DMS114 treated with DMSO at 0.1 percent for 48 hours (cell line): ENCODE measurements around the gene RNF7.
A peak's percentile ranks its signal among the peaks of the same experiment; 100 is the strongest.
"Not testable (repeated sequence)": the region's sequence is repeated elsewhere in the genome, so short reads cannot be mapped to it uniquely, and the experiment has no call there.

Experiments
- DNase-seq: peaks from one replicate; lab custom pipeline; 2025; ENCODE audit not compliant: unreplicated experiment; lab: John Stamatoyannopoulos, UW

Gene RNF7

DNA sequence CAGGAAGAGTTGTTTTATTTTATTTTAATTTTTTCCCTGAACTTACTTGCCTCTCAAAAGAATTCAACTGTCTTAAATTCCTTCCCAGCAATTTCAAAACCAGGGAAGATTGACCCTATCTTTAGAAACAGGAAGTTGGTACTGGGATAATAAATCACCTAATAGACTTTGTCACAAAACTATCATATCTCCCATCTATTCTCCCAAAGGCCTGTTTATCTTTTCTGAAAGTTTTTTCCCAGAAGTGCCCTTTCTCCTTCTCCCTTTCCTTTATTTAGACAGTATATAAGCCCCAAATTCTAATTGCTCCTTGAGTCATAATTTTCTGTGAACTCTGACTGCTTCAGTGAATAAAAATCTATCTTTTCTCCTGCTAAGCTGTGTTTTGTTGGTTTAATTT lies 2.9 kb upstream of the RNF7 start:
- no peak for DNase-seq

GRCh38 chr3:141735770-141736465 lies 2.2 kb upstream of the RNF7 start:
- DNase-seq = no peak

GRCh38 chr3:141737093-141737492 lies 1.0 kb upstream of the RNF7 start:
- DNase-seq = no peak

- DNase-seq = no peak
Measured at GRCh38 chr3:141737678-141738021, 448 bp upstream of the RNF7 start.

DNA sequence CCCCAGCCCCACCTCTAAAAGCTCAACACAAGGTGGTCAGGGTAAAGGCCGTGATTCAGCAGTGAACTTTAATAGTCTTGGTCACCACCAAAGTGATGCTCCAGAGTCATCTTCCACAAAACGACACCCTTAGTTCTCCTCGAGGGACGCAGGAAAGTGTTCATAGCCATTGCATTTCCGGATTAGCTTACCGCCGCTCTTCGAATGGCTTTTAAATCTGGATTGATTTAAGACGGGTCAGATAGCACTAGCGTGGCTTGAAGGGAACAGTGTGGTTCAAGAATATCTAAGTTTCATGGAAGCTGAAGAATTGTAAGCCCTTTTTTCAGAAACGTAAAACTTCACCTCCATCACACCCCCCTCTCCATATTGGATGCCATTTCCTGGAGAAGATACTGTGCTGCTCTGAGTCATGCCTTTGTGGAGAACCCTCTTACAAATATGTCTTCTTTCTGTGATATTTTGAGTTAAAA lies 829 bp downstream of the RNF7 start:
- DNase-seq = peak; percentile 31

- DNase-seq = no peak
Measured at GRCh38 chr3:141739731-141740130, 1.6 kb downstream of the RNF7 start.

- DNase-seq = no peak
Measured at GRCh38 chr3:141740349-141740748, 2.3 kb downstream of the RNF7 start.

DNA sequence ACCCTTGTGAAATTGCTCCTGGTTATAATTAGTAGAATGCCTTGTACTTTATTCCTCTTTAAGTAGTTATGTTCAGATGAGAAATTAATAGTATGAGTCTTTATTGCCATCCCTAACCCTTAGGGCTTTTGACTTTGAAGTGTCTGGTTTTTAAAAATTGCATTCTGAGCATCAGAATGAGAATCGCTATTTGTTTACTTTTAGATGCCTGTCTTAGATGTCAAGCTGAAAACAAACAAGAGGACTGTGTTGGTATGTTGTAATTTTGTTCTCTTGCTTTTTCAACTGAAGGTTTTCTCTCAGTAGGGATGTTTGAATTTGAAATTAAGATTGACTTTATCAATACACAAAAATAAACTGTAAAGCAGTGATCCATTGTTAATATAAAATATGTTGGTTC lies 5.2 kb downstream of the RNF7 start:
- no peak for DNase-seq

- DNase-seq = no peak
Measured at GRCh38 chr3:141746962-141747361, 8.9 kb downstream of the RNF7 start.

- no peak for DNase-seq
Measured at GRCh38 chr3:141753399-141753798, 15.3 kb downstream of the RNF7 start.

- DNase-seq = no peak
Measured at GRCh38 chr3:141754032-141754431, 15.9 kb downstream of the RNF7 start.

- not testable (repeated sequence) for DNase-seq
Measured at GRCh38 chr3:141762552-141762951, 24.5 kb downstream of the RNF7 start.

DNA sequence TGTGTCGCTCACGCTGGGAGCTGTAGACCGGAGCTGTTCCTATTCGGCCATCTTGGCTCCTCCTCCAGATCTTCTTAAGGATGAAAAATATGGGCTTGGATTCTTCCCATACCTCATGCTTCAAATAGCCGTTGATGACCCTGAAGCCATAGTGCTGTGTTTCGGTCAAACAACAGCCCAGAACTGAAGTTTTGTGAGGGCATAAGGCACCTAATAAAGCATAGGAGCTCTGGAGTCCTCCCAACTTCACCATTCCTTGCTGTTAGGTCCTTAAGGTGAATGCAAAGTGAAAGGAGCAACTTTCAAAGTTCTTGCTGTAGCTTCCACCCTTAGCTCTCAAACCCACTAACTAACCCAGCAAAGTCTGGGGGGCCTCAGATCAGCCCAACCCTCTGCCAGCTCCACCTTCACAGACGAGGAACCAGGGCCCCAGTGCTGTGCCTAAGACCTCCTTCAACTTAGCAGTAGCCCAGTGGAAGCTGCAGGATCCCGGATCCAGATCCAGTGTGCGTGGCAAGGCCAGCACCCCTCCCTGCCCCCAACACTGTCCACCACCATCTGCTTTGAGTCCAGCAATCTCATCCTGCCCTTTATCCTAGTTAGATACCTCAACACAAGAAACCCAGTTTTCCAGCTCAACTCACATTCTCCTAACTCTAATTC lies 25.1 kb downstream of the RNF7 start, which contains the start of gene GRK7:
Gene GRK7, plus strand, starts transcription at position 321 of the 663 bp plus-strand sequence. CDS start 14,877 bp downstream, outside the sequence.
- DNase-seq = no peak

DNA sequence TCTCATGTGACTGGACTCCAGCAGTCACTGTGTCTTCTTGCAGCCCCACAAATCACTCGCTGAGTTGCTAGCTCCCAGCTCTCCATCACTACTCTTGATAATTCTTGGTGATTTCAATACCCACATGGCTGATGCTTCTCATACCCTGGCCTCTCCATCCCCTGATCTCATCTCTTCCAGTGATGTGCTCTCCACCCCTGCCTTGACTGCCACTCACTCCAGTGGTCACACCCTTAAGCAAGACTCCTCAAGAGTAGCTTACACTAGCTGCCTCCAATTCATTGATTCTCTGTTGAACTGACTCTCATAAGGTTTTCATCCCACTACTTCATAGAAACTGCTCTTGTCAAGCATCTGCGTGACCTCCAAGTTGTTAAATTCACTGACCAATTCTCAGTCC lies 25.9 kb downstream of the RNF7 start:
- no peak for DNase-seq

GRCh38 chr3:141764465-141764864 lies 26.4 kb downstream of the RNF7 start:
- no peak for DNase-seq

DNA sequence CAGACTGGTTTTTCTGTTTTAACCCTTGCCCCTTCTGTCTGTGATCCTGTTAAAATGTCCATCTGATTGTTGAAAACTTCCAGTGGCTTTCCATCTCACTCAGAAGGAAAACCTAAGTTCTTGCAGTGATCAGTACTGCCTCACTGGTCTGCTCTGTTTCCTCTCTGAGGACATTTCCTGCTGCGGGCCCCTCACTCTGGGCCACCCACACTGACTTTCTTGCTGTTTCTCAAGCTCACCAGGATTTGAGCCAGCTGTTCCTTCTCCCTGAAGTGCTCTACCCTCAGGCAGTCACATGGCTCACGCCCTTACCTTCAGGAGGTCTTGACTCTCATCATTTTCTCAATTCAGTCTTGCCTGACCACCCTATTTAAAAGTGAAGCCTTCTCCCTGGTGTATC lies 26.9 kb downstream of the RNF7 start:
- no peak for DNase-seq

DNA sequence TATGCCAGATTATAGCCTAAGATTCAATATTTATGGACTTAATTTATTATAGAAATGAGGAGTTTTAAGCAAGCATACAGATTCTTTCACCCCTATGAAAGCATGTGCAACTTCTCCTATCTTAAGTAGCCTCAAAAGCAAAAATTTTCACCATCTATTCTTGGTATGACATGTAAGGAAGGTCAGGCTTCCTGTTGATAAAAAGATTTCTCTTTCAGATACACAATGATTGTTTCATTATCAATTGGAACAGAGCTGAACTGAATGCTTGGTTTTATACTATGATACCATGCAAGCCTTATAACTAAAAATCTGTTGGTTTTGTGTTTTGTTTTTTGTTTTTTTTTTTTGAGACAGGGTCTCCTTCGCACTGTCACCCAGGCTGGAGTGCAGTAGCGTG lies 29.0 kb downstream of the RNF7 start:
- no peak for DNase-seq

- no peak for DNase-seq
Measured at GRCh38 chr3:141769221-141769894, 31.3 kb downstream of the RNF7 start.

DNA sequence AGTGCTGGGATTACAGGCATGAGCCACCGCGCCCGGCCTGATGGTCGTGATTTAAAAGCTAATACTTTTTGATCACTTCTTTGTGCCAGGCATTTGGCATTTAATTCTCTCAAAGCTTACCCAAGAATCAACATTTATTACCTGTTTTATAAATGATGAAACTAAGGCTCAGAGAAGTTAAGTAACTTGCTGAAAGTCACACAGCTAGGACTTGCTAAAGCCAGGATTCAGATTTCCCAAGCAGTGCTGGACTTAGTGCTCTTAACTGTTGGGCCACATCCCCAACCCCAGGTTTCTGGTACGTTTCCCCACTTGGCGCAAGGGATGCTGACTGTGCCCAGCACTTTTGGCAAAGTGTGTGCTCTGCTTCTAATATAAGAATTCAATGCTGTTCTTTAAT lies 35.6 kb downstream of the RNF7 start:
- no peak for DNase-seq

GRCh38 chr3:141776376-141776775 lies 38.3 kb downstream of the RNF7 start:
- DNase-seq = no peak

DNA sequence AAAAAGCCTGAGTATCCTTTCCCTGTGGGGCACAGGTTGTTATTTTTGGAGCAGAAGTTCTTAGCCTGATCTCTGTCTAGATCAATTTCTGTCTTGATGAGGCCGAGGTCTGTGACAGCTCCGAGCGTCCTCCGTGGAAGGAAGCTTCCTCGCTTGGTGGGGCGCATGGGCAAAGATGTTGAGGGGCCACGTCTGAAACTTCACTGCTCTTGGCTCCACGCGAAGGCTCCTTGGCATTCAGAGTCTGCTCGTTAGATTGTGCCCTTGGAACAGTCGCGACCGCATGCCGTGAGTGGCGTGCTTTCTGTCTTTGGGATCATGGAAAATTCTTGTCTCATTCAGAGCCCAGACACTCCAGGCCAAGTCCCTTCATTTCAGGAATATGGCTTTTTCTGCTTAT lies 38.8 kb downstream of the RNF7 start:
- no peak for DNase-seq
